ENCODE results near the gene PAQR8. TPM values are rescaled to one million over a fixed set of nuclear protein-coding genes. Genes with fewer than 3 reads are reported as not detected.

Gene PAQR8
- total RNA-seq, 2 donors from 2014 or later, result 4.1 to 4.4 TPM

- H3K27ac Mint-ChIP-seq, result peak overlapping the region in 1 of 2 donors; percentile 85
- no peaks in the 10 kb centered on the region for H3K27me3 Mint-ChIP-seq
- DNase-seq (ENCODE audit: low spot score), result no peak
- H3K4me3 Mint-ChIP-seq, result no peak overlapping the region
- no peak for ATAC-seq
- H3K36me3 Mint-ChIP-seq, result no peaks in the 10 kb centered on the region
- peaks cover 16 to 21% of the 10 kb centered on the region in 2 donors for H3K4me1 Mint-ChIP-seq (ENCODE audit: low read depth in 2 of 2)
- H3K9me3 Mint-ChIP-seq, result no peaks in the 10 kb centered on the region
Measured at GRCh38 chr6:52360028-52360427, 1.9 kb upstream of the PAQR8 start.

GRCh38 chr6:52360601-52361413 is 1.1 kb upstream of the PAQR8 start:
- H3K27me3 Mint-ChIP-seq, result no peaks in the 10 kb centered on the region
- ATAC-seq (no peak), DNase-seq (ENCODE audit: low spot score) (no peak)
- H3K4me3 Mint-ChIP-seq, result peak overlapping the region; percentile 87
- H3K4me1 Mint-ChIP-seq (ENCODE audit: low read depth in 2 of 2), result peaks cover 16 to 21% of the 10 kb centered on the region in 2 donors
- H3K27ac Mint-ChIP-seq, result peak overlapping the region; percentile 85 to 89
- H3K36me3 Mint-ChIP-seq, result no peaks in the 10 kb centered on the region
- H3K9me3 Mint-ChIP-seq, result no peaks in the 10 kb centered on the region

GRCh38 chr6:52361414-52361944 is 472 bp upstream of the PAQR8 start:
- DNase-seq (ENCODE audit: low spot score), result no peak
- peak overlapping the region; percentile 85 to 89 for H3K27ac Mint-ChIP-seq

GRCh38 chr6:52362443-52363227 is 684 bp downstream of the PAQR8 start:
- Mint-ChIP-seq H3K4me3 (peak overlapping the region; percentile 98), H3K27me3 (no peaks in the 10 kb centered on the region), H3K9me3 (no peaks in the 10 kb centered on the region), H3K27ac (peak overlapping the region; percentile 85 to 89), H3K36me3 (no peaks in the 10 kb centered on the region), H3K4me1 (ENCODE audit: low read depth in 2 of 2) (peaks cover 16 to 21% of the 10 kb centered on the region in 2 donors)
- DNase-seq (ENCODE audit: low spot score), result peak; percentile 69
- peak; percentile 64 to 67 for ATAC-seq

More at GRCh38 chr6:52361414-52361944, 472 bp upstream of the PAQR8 start:
- H3K27me3 Mint-ChIP-seq, result no peaks in the 10 kb centered on the region
- no peaks in the 10 kb centered on the region for H3K9me3 Mint-ChIP-seq
- ATAC-seq, result peak; percentile 34 to 47
- no peaks in the 10 kb centered on the region for H3K36me3 Mint-ChIP-seq
- peaks cover 16 to 21% of the 10 kb centered on the region in 2 donors for H3K4me1 Mint-ChIP-seq (ENCODE audit: low read depth in 2 of 2)
- H3K4me3 Mint-ChIP-seq, result peak overlapping the region; percentile 87

- H3K27me3 Mint-ChIP-seq, result no peaks in the 10 kb centered on the region
- ATAC-seq, result no peak
- peak overlapping the region; percentile 98 for H3K4me3 Mint-ChIP-seq
- H3K9me3 Mint-ChIP-seq, result no peaks in the 10 kb centered on the region
- peak overlapping the region; percentile 85 to 89 for H3K27ac Mint-ChIP-seq
- peaks cover 16 to 21% of the 10 kb centered on the region in 2 donors for H3K4me1 Mint-ChIP-seq (ENCODE audit: low read depth in 2 of 2)
- DNase-seq (ENCODE audit: low spot score), result no peak
- H3K36me3 Mint-ChIP-seq, result no peaks in the 10 kb centered on the region
Measured at GRCh38 chr6:52363228-52363867, 1.4 kb downstream of the PAQR8 start.

- H3K27me3 Mint-ChIP-seq, result no peaks in the 10 kb centered on the region
- peaks cover 16 to 21% of the 10 kb centered on the region in 2 donors for H3K4me1 Mint-ChIP-seq (ENCODE audit: low read depth in 2 of 2)
- ATAC-seq, result no peak
Measured at GRCh38 chr6:52364480-52365166, 2.7 kb downstream of the PAQR8 start.

GRCh38 chr6:52365317-52365716 is 3.4 kb downstream of the PAQR8 start:
- Mint-ChIP-seq H3K36me3 (no peaks in the 10 kb centered on the region), H3K4me3 (no peak overlapping the region), H3K9me3 (no peaks in the 10 kb centered on the region), H3K27me3 (no peaks in the 10 kb centered on the region), H3K27ac (no peak overlapping the region), H3K4me1 (ENCODE audit: low read depth in 2 of 2) (peaks cover 16 to 21% of the 10 kb centered on the region in 2 donors)
- DNase-seq (ENCODE audit: low spot score), result no peak
- no peak for ATAC-seq

More at GRCh38 chr6:52364480-52365166, 2.7 kb downstream of the PAQR8 start:
- Mint-ChIP-seq H3K27ac (no peak overlapping the region), H3K4me3 (no peak overlapping the region), H3K36me3 (no peaks in the 10 kb centered on the region), H3K9me3 (no peaks in the 10 kb centered on the region)
- DNase-seq (ENCODE audit: low spot score), result no peak

- DNase-seq (ENCODE audit: low spot score) (no peak), ATAC-seq (no peak)
- Mint-ChIP-seq H3K4me3 (no peak overlapping the region), H3K27me3 (no peaks in the 10 kb centered on the region), H3K4me1 (ENCODE audit: low read depth in 2 of 2) (peaks cover 16 to 21% of the 10 kb centered on the region in 2 donors), H3K36me3 (no peaks in the 10 kb centered on the region), H3K9me3 (no peaks in the 10 kb centered on the region), H3K27ac (no peak overlapping the region)
Measured at GRCh38 chr6:52365866-52366540, 4.1 kb downstream of the PAQR8 start.

- ATAC-seq (no peak), DNase-seq (ENCODE audit: low spot score) (no peak)
- Mint-ChIP-seq H3K9me3 (no peaks in the 10 kb centered on the region), H3K36me3 (no peaks in the 10 kb centered on the region), H3K27me3 (no peaks in the 10 kb centered on the region), H3K4me3 (no peak overlapping the region), H3K4me1 (ENCODE audit: low read depth in 2 of 2) (peaks cover 8 to 9% of the 10 kb centered on the region in 2 donors), H3K27ac (no peak overlapping the region)
Measured at GRCh38 chr6:52368002-52368401, 6.1 kb downstream of the PAQR8 start.

- ATAC-seq (no peak), DNase-seq (ENCODE audit: low spot score) (no peak)
- no peaks in the 10 kb centered on the region for H3K27me3 Mint-ChIP-seq
- no peak overlapping the region for H3K4me3 Mint-ChIP-seq
- H3K27ac Mint-ChIP-seq, result no peak overlapping the region
- peaks cover 3% of the 10 kb centered on the region for H3K9me3 Mint-ChIP-seq
- peaks cover 6% of the 10 kb centered on the region for H3K36me3 Mint-ChIP-seq
- H3K4me1 Mint-ChIP-seq (ENCODE audit: low read depth in 2 of 2), result peaks cover 0 to under 1% of the 10 kb centered on the region in 2 donors
Measured at GRCh38 chr6:52369234-52369633, 7.3 kb downstream of the PAQR8 start.

GRCh38 chr6:52371656-52372191 is 9.8 kb downstream of the PAQR8 start:
- ATAC-seq, result no peak
- Mint-ChIP-seq H3K4me1 (ENCODE audit: low read depth in 2 of 2) (peaks cover 6 to 8% of the 10 kb centered on the region in 2 donors), H3K27me3 (no peaks in the 10 kb centered on the region), H3K9me3 (peaks cover 3% of the 10 kb centered on the region), H3K36me3 (peaks cover 9% of the 10 kb centered on the region), H3K4me3 (no peak overlapping the region), H3K27ac (no peak overlapping the region)
- DNase-seq (ENCODE audit: low spot score), result no peak

- no peaks in the 10 kb centered on the region for H3K27me3 Mint-ChIP-seq
- DNase-seq (ENCODE audit: low spot score), result no peak
- no peak for ATAC-seq
- peaks cover 9% of the 10 kb centered on the region for H3K36me3 Mint-ChIP-seq
- H3K4me1 Mint-ChIP-seq (ENCODE audit: low read depth in 2 of 2), result peaks cover 13 to 19% of the 10 kb centered on the region in 2 donors
- no peak overlapping the region for H3K27ac Mint-ChIP-seq
- no peak overlapping the region for H3K4me3 Mint-ChIP-seq
- H3K9me3 Mint-ChIP-seq, result peaks cover 3% of the 10 kb centered on the region
Measured at GRCh38 chr6:52373151-52373690, 11.3 kb downstream of the PAQR8 start.
